ENCODE measurements around the gene SETD3.
A peak's percentile ranks its signal among the peaks of the same experiment; 100 is the strongest.

The SETD3 gene

DNA sequence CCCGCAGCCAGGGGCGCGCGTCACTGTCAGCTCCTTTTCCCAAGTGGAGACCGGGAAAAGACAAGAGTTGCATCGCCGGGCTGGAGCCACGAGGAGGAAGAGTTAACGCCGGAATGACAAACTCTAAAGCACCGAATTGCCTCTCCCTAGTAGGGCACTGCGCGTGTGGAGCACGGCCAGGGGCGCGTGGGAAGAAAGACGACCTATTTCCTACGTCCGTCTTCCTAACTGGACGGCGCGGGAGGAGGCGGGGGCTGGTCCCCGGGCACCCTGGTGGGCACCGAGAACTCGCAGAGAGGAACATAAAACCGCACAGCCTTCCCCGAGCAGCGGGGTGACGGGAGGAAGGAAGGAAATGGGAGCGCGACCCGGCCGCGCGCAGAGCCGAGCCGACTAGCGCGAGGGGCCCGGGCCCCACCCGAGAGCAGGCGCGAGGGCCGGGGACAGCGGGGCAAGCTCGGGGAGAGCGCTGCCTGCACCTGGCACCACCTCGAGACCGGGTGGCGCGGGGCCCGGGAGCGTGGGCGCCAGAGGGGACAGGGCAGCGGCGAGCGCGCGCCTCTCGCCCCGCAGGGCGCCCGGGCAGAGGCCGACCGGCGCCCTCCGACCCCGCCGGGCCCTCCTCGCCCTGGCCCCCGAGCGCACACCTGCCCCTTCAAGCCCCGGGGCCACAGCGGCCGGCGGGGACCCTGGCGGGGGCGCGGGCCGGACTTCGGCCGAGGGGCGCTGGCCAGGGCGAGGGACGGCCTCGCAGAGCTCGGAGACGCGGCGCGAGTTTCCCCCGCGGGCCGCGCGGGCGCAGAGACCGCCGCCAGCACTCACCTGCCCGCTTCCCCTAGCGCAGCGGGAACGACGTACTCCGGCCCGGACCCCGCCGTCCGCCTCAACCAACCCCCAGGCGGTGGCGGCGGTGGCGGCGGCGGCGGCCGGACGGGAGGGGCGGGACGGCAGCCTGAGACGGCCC is at the start of gene SETD3:
Gene SETD3, minus strand, starts transcription at position 954 of the 964 bp plus-strand sequence. CDS start 15,054 bp downstream, outside the sequence.
- DNase-seq (ENCODE audit: low read depth in 2 of 2) = no peak

DNA sequence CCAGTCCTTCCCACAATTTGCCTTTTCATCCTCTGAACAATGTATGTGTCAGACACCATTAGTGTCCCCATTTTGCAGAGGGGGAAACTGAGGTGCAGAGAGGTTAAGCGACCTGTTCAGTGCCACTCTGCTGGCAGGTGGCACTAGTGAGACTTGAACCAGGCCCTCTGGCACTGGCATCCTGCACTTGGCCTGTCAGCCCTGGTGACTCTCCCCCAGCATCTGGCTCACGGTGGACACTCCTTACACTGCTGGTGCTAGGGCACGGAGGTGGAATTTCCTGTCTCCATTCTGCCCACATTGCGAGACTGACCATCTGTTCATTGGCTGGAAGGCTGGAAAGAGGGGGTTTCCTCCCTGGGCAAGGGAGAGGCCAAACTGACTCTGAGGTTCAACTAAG is 49.2 kb upstream of the SETD3 start:
- DNase-seq (ENCODE audit: low read depth in 2 of 2) = no peak

DNA sequence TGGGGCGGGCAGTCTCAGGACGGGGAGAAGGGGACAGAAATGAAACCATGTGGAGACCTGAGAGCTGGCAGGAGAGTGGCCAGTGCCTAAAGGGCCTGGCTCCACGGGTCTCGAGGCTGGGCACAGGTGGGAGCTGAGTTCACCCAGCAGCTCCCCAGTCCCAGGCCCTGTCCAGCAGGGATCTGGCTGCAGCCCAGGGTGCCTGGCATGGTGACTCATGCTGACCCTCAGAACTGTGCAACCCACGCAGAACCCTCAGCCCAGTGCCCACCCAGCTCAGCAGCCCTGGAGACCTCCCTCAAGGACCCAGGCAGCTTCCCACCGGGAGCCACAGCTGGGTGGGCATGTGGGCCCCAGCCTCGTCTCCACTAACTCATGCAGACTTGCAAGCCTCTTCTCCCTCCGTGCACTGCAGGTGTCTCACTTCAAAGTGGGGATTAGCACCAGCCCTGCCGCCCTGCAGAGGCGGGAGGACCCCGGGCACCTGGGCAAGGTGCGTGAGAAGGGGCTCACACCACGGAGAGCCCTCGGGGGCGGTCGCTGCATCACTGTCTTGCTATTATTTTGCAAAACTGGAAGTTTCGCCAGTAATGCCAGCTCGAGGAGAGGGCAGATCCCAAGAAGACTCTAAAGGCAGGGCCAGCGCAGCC is 46.9 kb upstream of the SETD3 start:
- DNase-seq (ENCODE audit: low read depth in 2 of 2) = no peak

DNA sequence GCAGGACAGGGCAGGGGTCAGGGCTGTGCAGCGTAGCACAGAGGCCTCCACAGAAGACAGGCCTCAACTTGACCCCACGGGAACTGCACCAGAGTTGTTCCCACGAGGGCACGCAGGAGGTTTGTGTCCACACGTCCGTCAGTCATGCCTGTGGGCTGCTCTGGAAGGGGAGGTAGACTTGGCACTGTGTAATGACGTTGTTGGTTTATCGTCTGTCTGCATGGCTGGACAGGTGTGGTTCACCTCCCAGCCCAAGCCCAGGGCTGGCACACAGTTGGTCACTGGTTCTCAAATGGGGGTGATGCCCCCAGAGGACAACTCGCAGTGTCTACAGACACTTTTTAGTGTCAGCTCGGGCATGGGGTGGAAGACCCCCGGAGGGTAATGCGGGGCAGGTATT is 46.4 kb upstream of the SETD3 start:
- no peak for DNase-seq (ENCODE audit: low read depth in 2 of 2)

DNA sequence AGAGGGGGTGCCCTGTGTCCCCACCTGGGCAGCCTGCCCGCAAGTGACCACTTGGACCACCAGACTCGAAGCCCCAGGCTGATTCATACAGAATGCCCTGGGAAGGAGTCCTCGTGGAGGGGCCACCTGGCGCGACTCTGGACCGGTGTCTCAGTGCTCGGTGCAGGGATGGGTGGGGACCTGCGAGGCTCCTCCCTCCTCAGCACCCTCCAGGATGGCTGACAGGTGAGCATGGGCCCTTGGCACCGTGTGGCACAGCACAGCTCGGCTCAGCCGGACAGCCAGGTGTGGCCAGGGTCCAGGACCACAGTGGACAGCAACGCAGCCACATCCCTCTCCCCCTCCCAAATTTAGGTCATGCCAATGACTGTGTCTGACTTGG is 45.0 kb upstream of the SETD3 start:
- DNase-seq (ENCODE audit: low read depth in 2 of 2) = no peak

DNA sequence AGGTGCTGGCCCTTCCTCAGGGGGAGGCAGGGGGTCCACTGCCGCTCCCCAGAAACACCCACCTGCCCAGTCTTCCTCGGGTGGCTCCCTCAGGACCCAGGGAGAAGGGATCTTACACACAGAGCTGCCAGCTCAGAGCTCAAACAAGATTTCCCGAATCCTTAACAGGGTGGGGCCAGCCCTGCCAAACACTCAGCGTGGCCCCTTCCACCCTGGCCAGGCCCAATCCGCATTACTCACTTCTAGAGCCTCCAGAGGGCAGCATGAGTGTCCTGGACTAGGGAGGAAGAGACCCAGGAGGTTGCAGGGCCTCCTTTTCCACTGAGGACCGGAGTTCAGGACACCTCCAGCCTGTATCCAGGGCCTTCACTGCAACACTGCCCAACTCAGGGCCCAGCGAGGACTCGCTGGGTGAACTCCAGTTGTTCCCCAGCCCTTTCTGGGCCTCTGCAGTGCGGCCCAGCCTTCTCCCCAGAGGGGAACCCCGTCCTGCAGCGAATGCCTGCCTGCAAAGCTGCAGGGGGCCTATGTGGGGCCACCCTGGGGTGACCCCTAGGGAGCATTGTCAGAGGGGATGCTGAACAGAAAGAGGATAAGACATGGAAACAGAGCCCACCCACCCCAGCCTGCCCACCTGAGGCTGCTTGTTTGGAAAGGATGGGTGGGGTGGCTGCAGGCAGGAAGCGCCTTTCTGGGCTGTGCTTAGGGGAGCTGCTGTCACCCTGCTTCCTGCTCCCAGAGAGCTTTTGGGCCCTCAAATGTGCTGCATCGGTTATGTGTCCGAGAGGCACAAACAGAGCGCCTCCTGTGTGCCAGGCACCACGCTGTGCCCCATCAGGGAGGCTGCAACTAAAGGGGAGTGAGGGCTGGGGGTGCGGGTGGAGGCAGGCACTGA is 44.4 kb upstream of the SETD3 start:
- no peak for DNase-seq (ENCODE audit: low read depth in 2 of 2)

DNA sequence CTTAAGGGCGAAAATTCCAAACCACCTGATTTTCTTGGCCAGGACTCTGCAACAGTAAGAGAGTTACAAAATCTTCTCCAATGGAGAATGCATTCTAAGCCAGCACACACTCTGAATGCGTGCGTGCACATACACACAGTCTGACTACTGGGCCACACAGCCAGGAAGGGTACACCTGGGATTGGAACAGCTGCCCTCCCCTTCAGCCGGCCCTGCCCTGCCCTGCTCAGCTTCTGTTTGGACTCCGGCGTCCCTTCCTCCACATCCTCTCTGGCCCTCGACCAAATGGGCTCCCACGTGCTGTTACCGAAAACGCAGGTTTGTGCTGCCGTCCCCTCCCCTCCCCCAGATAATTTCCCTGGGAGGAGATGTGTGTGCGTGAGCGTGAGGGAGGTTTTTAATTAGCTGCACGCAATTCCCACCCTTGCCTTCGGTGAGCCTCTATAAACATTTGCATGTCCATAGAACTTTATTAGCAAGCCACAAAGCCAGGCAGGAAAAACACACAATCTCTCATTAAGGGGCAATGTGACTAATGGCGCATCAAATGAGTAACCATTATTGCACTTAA is 43.5 kb upstream of the SETD3 start:
- DNase-seq (ENCODE audit: low read depth in 2 of 2) = no peak

DNA sequence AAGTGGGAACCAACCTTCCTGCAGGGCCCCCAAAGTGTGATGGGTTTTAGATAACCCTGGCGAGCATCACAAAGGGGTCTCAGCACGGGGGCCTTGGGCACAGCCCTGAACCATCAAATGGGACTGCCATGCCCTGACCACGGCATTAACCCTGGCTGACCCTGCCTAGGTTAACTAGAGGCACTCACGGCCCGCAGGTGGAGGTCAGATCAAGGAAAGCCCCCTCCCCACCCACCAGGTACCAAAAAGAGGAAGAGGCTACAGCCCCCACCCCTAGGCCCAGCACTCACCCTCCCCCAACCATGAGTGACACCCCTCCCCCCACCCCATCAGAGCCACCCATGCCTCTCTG is 43.0 kb upstream of the SETD3 start:
- DNase-seq (ENCODE audit: low read depth in 2 of 2) = no peak

DNA sequence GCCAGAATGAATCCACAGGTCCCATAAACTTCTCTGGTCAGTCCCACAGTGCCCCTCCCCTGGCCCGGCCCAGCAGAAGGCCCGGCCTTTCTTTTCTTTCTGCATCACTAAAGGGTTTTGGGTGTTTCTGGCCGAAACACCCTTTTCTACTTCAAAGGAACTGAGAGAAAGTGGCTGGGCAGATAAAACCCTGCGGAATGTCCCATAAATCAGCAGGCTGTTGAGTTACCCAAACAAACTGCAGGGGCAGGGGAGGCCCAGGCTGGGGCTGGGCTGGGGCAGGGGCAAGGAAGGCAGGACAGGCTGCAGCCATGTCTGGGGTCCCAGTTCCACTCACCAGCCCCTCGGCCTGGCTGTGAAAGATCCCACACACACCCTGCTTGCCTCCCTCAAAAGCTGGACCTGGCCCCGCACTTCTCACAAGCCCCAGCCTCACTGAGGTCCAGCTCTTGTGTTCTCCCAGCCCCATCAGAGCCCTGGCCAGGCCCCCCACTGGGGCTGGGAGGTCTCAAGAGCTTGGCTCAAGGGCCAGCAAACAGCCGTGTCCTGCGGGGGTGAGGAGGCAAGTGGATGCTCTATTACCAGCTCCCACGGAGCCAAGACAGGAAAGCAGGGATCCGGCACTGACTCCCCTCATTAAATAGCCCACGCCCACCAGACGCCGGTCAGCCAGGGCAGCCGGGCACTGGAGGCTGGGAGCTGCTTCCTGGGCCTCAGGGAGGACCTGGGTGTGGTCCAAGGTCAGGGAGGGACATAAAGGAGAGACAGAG is 42.5 kb upstream of the SETD3 start:
- DNase-seq (ENCODE audit: low read depth in 2 of 2) = no peak

DNA sequence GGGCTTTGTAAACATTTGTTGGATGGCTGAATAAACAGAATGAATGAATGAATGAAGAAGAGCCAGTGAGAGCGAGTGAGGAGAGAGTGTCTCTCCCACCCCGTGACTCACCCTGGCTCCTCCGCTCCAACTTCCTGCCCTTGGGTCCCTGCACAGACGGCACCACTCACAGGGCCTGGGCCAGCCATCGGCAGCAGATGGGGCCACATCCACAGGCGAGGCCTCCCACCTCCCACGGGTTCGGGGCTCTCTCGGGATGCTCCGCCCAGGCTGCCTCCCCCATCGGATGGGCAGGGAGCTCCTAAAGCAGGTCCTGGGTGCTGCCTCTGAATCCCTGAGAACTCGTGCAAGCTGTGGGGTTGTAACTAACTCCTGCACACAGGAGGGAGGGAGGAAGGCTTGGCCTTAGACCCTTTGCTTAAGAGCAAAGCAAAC is 41.8 kb upstream of the SETD3 start:
- no peak for DNase-seq (ENCODE audit: low read depth in 2 of 2)

DNA sequence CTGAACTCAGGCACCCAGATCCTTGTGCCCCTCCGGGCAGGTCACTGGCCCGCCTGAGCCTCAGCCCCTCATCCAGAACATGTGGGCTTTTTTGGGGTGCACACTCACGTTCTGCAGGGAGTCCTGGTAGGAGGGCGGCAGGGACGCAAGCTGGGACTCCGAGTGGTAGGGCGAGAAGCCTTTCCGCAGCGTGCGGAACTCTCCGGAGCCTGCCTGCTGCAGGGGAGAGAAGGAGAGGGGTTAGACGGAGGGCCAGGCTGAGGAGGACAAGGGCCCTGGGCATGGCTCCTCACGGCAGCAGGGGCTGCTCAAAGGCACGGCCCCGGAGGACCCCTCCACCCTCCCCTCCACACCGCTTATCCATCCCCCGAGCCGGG is 41.4 kb upstream of the SETD3 start:
- no peak for DNase-seq (ENCODE audit: low read depth in 2 of 2)

DNA sequence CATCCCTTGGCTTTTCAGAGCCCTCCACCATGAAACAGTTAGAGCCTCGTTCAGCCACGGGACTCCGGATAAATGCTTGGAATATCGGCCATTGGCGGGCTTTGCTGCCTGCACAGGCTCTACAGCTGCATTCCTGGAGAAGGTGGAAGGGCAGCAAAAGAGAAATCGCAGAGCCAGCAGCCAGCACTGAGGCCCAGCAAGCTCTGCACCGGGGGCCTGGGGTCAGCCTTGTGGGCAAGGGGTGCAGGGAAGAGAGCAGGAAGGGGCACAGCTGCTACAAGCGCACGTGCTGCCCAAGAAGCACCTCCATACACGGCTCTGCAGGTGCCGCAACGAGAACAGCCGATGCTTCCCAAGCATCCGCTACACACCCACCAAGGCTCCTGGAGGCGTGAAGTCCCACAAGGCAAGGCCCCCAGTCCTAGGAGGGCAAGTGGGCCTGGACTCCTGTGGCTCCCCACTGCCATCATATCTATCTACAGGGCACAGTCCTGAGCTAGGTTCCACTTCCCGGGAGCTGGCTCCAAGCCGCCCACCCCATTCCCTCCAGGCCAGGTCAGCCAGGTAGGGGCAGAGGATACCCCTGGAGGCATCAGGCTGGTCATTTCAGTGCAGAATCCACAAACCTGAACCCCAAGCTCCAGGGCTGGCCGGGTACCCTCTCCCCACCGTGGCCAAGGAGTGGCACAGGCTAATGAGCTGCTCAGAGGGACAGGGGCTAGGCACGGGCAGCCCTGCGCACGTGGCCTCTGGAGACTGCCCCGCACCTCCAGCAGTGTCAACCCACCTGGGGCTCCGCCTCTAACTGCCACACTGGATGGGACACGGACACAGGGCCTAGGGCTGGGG is 40.7 kb upstream of the SETD3 start:
- no peak for DNase-seq (ENCODE audit: low read depth in 2 of 2)

DNA sequence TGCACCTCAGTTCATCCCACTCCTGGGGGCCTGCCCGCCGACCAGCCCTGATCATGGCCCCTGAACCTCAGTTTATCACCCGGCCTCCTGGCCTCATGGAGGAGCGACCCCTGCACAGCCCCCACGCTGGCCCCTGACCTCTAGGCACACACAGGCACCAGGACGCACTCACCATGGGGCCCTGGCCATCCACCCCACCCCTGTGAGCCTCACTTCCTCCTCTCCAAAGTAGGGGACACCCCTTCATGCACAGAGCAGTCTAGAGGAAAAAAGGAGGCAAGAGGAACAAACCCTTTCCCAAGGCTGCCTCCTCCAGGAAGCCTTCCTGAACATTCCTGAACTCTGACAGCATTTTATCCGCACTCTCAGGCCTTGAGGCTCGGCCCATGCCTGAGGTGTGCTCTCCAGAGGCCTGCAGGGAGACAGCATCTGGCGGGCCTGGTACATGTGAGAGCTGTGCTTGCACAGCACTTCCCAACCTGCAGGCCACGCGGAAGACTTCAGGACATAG is 40.0 kb upstream of the SETD3 start:
- no peak for DNase-seq (ENCODE audit: low read depth in 2 of 2)

DNA sequence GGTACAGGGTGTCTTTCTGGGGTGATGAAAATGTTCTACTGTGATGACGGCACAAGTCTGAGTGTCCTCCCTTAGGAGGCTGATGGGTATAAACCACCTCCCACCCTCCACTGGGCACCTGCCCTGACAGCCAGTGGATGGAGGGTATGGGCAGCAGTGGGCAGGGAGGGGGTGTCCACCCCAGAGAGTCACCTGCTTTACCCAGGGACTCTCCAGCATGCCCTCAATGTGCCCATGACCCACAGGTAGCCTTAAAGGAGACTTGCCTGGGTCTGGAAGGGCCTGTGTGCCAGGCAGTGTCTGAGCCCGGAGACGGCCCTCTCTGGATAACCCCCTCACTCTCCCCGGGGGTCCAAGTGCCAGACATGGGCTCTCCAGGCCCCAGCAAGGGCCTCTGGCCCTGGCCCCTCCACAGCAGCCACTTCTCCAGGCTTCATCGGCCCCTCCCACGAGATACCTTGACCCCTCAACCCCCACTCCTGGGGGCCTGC is 39.3 kb upstream of the SETD3 start:
- no peak for DNase-seq (ENCODE audit: low read depth in 2 of 2)

DNA sequence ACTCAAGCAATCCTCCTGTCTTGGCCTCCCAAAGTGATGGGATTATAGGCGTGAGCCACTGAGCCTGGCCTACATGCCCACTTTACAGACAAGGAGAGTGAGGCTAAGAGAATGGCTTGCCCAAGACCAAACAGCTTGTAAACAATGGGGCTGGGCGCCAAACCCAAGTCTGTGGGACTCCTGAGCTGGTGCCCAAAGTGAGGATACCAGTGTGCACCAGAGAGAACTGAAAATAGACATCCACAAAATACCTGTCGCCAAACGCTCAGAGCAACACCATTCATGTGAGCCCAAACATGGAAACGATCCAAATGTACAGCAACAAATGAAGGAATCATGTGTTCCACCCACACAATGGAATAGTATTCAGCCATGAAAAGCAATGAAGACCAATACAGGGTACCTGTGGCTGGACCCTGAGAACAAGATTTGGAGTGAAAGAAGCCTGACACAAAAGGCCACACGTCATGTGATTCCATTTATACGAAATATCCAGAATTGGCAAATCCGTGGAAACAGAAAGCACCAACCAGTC is 38.8 kb upstream of the SETD3 start:
- DNase-seq (ENCODE audit: low read depth in 2 of 2) = no peak

DNA sequence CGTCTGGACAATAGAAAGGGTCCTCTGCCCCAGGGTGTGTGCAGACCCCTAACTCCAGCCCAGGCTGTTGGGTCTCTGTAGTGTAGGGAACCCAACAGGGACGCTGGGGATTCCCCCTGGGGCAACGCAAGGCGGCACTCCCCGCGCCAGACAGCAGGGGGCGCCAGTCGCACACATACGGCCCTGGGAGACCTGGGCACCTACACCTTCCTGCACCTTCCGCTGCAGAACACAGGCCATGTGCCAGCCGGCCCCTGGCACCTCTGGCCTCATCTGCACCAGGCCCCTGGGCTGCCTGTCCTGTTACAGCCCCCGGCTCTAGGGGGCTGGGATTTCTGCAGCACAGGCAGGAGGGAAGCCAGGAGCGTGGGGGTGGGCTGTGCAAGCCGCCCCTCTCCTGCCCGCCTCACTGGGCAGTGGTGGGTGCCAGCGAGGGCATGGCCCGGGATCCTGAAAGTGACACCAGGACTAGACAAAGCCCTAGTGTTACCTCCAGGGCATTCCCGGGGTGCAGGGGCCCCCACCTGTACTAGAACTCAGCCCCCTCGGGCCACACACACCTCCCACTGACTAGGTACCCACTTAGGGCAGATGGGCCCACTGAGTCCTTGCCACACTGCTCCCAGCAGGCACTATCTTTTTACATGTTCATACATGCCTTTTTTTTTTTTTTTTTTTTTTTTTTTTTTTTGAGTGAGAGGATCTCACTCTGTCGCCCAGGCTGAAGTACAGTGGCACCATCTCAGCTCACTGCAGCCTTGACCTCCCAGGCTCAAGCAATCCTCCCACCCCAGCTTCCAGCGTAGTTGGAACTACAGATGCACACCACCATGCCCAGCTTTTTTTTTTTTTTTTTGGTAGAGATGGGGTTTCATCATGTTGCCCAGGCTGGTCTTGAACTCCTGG is 38.0 kb upstream of the SETD3 start:
- DNase-seq (ENCODE audit: low read depth in 2 of 2) = peak; percentile 57 to 62

DNA sequence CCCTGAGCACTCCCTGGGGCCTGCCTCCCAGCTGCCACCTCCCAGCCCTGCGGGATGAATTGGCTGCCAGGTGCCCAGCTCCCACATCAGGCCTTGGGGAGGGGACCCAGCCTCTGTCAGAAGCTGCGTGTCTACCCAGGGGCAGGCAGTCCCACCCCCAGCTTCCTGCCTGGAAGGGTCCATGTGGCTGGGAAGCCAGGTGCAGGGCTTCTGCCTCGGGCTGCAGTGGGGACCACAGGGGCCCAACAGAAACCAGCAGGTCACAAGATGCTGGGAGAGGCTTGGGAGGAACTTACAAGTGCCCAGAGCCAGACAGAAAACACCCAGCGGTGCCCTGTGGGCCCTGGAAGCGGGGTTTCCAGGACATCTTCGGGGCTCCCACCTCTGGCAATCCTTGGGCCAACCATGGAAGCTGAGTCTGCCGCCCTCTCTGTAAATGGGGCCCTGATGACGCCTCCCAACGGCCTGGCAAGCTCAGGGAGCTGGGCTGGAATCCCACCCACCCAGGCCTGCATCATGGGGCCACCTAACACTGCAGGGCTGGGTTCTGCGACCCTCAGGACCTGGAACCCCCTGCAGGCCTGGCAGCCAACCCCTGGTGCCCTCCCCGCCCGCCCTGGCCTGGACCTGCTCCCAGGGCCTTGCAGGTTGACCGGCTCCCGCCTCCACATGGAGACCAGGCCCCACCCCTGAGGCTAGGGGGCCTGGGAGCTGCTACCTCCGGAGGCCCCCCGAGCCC is 37.2 kb upstream of the SETD3 start:
- DNase-seq (ENCODE audit: low read depth in 2 of 2) = no peak

All from activated CD8-positive, alpha-beta memory T cell treated with anti-CD3 and anti-CD28 coated beads for 4 hours (primary cell).